HT1080 (cell line): Measurements from ENCODE around the gene ZNF217. TPM values are rescaled to one million over a fixed set of nuclear protein-coding genes. Genes with fewer than 3 reads are reported as not detected.
"Not testable (repeated sequence)": the region's sequence is repeated elsewhere in the genome, so short reads cannot be mapped to it uniquely, and the experiment has no call there.

ENCODE experiments used
- DNase-seq: peaks from one replicate; pipeline ENCODE4 v3.0.0-alpha.2; 2015; ENCODE audit warnings: low read depth
- total RNA-seq: library from RNA; depleted of rRNA; stranded (reverse); fragments of >200 nt; shearing (Covaris generic); gene quantifications from 2 replicates; pipeline ENCODE4 v1.2.3, GENCODE V29; 2014

Gene ZNF217
- total RNA-seq, 1 experiment from 2014 or later: 15.8 TPM

- not testable (repeated sequence) for DNase-seq
These were observed 9.1 kb downstream of the ZNF217 start for GRCh38 chr20:53584550-53584913.

- not testable (repeated sequence) for DNase-seq
These were observed 9.7 kb downstream of the ZNF217 start for GRCh38 chr20:53583660-53584549.

GRCh38 chr20:53582574-53583351 lies 10.9 kb downstream of the ZNF217 start:
- peak; percentile 91 for DNase-seq

GRCh38 chr20:53582251-53582570 lies 11.4 kb downstream of the ZNF217 start:
- DNase-seq: no peak

- DNase-seq: no peak
These were observed 12.0 kb downstream of the ZNF217 start for GRCh38 chr20:53581444-53582250.

- DNase-seq: no peak
These were observed 13.1 kb downstream of the ZNF217 start for GRCh38 chr20:53580376-53581111.

- DNase-seq: peak; percentile 68
These were observed 13.9 kb downstream of the ZNF217 start for GRCh38 chr20:53579581-53580375.

- DNase-seq: no peak
These were observed 14.4 kb downstream of the ZNF217 start for GRCh38 chr20:53579266-53579580.

GRCh38 chr20:53578492-53579222 lies 15.0 kb downstream of the ZNF217 start:
- DNase-seq: peak; percentile 81

GRCh38 chr20:53576586-53577318 lies 16.9 kb downstream of the ZNF217 start:
- no peak for DNase-seq

GRCh38 chr20:53576195-53576580 lies 17.5 kb downstream of the ZNF217 start:
- no peak for DNase-seq

GRCh38 chr20:53575481-53576194 lies 18.0 kb downstream of the ZNF217 start:
- DNase-seq: no peak

GRCh38 chr20:53574819-53575218 lies 18.8 kb downstream of the ZNF217 start:
- DNase-seq: no peak

- DNase-seq: no peak
These were observed 19.3 kb downstream of the ZNF217 start for GRCh38 chr20:53574259-53574789.

GRCh38 chr20:53571555-53572286 lies 21.9 kb downstream of the ZNF217 start:
- no peak for DNase-seq

- DNase-seq: no peak
These were observed 23.0 kb downstream of the ZNF217 start for GRCh38 chr20:53570446-53571276.
